Ammon's horn (tissue), 1 donor: ENCODE measurements around the gene DLG2.
"Not testable (repeated sequence)": the region's sequence is repeated elsewhere in the genome, so short reads cannot be mapped to it uniquely, and the experiment has no call there.

Experiments used
- DNase-seq: peaks from one replicate; pipeline ENCODE4 v3.0.0-alpha.2; 2016; ENCODE audit warnings: low spot score

DLG2 gene

DNA sequence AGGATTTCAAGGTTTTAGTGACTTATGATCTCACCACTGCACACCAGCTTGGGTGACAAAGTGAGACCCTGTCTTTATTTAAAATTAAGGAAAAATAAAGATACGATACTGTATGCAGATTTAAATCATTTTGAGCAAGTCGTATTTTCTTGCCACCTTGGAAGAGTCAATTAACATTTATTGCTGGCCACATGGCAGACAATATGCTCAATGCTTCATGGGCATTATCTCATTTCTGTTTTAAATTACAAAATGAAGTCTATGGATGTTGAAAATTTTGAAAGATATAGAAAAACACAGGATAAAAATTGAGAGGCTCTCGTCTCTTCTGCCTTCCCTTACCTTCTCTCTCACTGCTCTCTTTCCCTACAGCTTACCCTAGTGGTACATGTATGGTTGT is 1992.0 kb downstream of the DLG2 start:
- DNase-seq: no peak

DNA sequence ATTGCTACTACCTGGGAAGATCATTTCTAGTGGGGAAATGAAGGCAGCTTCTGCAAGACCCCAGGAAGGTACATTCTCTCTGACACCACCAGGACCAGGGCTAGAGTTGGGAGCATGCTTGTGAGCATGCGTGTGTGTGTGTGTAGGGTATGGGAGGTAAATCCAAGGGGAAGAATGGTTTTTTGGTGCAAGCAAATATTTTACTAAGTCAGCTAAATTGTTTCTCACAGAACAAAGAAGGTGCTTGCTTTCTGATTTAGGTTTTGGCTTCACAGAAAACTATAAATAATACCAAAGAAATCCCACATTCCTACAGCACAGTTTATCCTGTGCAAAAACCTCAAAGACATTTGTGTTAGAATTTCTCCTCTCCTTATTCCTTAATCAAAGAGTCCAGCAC is 1996.9 kb downstream of the DLG2 start:
- no peak for DNase-seq

DNA sequence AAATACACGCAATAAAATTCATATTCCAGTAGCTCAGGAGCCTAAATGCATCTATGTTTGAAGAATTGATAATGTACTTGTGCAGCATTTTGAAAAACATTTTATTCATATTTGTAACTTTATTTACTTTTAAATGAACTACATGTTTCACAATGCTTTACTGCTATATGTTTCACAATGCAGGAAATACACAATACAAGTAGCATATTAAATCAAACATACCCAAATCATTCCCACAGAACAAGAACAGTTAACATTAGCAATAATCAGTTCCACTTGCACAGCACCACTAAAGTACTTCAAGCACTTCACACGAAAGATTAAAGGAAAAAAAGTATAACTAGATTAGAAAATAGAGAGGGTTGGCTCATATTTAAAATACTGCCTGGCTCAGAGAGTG is 1997.4 kb downstream of the DLG2 start:
- DNase-seq: no peak

DNA sequence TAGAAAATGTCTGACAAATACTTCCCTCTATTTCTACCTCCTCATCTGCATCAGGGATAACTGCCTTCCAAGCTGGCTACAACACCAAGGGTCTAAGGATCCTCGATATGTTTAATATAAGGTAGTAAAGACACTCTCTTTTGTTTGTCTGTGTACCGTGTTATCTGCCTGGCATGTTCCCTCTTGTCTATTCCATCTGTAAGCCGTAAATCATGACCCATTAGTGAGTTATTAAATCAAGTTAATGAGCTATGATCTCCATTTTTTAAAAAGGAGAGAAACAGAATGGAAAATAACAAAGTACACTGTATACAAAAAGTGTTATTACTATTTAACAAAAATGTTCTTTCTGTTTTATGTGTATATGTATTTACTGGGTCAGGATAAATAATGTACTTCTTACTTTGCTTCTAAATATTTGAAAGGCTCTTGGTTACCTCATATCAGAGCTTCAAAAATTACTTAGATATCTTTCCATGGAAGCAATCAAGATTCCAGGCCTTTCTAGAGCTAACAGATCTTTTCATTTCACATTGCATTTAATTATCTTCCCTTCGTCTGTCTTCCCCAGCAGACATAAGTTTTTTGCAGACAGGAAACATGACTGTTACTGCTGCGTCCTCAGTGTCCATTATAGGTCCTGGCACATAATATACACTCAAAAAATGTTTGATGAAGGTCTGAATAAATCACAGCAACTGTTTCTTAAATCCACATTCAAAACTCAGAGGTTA is 1998.4 kb downstream of the DLG2 start:
- DNase-seq: no peak

DNA sequence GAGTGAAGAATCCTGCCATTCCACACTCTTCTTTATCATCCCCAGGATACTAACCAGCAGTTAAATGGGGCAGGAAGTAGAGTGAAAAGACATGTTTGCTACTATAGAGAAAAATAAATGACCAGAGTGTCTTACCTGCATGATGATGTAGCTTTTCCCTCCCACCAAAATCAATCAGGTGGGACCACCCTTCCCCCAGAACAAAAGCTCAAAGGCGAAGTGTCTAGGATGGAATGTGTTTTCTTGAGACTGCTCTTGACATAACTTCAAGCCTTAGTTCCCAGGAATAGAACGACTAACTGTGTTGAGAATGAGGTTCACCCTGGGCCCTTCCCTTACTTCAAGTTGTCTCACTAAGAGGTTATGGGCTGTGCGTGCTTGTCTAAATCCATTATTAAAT is 2001.8 kb downstream of the DLG2 start:
- no peak for DNase-seq

DNA sequence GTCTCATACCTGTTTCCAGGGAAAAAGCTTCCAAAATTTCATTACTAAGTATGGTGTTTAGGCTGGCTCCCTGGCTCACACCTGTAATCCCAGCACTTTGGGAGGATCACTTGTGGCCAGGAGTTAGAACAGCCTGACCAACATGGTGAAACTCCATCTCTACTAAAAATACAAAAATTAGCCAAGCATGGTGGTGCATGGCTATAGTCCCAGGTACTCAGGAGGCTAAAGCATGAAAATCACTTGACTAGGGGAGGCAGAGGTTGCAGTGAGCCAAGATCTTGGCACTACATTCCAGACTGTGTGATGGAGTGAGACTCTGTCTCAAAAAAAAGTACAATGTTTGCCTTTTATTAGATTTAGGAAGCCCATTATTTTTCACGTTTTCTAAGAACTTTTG is 2009.5 kb downstream of the DLG2 start:
- no peak for DNase-seq

DNA sequence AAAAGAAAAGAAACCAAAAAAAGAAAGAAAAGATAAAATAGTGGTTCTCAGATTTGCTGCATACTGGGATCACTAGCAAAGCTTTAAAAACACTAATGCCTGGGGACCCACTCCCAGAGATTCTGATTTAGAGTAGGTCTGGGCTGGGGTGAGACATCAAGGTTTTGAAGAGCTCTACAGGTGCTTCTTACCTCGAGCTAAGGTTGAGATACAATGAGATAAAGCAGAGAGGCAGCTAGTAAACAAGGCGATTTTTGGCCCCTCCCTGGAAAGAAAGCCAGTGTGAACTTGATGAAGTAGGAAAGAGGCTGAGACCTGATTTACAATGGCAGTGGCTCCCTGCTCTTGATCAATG is 2013.4 kb downstream of the DLG2 start:
- no peak for DNase-seq

DNA sequence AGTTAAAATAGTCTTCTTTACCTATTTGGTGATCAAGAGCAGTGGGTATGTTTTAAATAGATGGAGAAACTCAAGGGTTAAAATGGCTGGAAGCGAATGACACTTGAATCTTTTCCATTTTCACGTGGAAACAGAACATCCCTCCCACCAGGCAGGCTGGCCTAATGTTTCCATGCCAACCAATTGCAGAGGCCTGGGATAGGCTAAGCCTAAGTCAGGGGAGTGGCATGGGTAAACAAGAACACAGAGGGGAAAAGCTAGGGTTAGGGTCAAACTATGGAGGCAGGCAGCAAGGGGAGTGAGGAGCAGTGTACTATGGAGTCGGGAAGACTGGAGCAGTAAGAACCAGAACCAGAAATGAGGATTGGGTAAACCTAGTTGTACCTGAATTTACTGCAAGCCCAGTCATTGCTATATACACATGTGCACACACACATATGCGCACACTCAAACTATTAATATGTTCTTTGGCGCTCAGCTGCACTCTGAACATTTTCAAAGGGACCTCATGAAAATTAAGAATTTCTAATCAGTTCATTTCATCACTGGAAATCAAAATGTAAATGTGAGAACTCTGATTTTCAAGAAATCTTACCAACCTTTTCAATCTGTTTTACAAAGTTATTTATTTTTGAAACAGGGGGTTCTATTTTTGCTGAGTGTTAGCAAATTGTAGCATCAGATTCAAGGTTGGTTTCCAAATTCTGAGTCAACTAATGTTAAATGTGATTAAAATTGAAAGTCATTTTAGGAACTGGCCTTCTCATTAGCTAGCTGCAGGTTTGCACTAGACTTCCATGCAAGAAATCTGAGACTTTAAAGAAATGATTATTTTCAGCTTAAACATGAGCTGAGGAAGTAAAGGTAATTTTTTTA is 2014.0 kb downstream of the DLG2 start:
- no peak for DNase-seq

DNA sequence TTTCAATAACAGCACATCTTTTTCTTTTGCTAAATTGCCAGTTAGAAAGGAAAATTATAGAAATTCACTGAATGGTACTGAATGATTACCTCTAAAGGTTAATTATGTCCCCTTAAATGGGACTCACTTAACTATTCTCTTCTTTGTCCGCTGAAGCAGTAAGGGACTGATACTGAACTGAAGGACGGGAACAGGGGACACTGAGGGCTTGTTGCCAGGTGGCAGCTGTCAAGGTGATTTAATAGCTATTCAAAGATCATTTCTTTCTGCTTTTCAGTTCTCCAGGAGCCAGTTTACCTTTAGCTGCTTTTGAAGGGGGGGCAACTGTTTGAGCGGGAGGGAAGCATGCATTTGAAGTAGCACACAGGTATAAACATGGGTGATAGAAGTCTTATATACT is 2015.5 kb downstream of the DLG2 start:
- no peak for DNase-seq

DNA sequence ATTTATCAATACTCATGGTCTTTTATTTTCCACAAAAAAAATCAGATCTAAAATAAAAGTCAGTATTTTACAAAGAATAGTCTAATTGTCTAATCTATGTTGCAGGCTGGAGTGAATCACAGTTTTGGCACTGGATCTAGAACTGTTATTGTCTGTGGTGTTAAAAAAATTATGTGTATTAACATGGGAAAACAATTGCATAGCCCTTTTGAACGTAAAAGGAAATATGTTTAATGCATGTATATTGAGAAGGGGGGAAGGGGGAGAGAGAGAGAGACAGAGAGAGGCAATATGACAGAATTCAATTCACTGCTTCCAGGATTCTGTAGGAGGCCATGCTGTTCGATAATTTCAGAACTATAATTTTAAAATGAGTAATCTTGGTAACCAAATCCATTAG is 2016.1 kb downstream of the DLG2 start:
- DNase-seq: peak; percentile 42

DNA sequence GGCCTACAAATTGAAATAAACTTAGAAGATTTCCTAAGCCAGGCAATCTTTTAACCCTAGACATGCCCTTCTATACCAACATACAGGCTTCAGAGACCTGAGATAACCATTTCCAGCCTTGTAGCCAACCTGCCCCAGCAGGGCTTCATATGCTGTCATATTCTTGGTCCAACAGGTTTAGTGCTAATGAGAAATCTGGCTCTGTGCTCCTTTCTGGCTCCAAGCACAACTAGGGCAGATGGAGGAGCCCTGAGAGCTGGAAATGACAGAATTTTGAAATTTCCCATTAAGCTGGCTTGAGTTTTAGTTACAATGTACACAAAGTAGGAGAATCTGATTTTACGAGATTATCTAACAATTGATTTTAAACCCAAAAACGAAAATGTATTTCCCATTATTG is 2018.0 kb downstream of the DLG2 start:
- DNase-seq: no peak

DNA sequence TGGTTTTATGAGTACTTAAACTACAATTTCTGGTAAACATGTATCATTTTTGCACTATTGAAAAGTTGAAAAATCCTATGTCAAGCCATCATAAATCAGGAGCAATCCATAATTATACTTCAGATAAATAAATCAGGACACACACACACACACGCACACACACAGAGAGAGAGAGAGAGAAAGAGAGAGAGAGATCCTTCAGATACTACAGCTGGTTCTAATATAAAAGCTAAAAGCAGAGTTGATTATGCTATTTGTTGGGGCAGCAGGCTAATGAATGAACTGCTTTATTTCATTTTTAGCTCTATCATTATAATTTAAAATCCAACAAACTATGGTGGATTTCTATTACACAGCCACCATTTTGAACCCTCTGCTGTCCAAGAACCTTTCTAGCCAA is 2018.6 kb downstream of the DLG2 start:
- DNase-seq: no peak

DNA sequence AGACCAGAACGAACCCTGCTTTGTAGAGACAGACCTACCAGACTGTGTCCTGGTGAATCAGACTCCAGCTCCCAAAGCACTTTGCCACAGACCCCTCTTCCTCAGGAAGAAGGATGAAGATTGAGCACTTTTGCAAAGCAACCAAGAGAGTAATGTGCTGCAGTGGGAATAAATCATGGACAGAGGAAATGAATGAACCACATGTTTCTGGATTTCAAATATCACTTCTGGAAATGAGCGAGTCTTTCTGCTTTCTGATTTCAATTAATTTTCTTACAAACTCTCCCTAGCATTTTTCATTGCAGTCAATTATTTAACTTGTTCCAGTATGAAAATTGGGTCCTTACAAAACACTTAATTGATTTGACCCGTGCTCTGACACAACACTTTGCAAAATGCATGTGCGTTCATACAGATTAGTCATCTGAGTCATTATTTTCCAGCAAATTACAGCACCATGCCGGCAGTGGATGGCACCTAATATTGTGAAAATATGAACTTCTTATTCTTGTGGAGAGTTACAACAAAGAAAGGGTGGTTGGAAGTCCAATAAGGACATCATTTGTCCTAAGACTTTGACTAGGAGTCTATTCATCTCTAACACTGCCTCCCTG is 2025.1 kb downstream of the DLG2 start:
- DNase-seq: no peak

DNA sequence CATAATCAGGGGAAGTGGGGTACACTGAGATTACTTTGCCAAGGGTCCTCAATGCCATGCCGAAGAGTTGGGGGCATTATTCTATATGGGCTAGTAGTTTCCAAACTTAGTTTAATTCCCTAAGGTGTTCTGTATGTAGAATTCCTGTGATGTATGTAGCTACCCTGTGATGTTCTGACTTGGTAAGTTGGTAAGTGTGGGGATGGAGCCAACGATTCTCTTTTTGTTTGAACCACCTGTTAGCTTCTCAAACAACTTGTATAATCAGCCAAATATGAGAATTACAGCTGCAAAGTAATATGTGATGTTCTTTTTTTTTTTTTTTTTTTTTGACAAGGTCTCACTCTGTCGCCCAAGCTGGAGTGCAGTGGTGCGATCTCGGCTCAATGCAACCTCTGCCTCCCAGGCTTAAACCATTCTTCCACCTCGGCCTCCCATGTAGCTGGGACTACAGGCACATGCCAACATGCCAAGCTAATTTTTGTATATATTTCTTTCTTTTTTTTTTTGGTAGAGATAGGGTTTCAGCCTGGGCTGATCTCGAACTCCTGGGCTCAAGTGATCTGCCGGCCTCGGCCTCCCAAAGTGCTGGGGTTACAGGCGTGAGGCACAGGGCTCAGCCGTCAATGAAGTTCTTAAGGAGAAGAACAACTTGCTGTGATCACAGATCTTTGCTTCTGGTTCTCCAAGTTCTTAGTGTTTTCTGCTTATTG is 2025.8 kb downstream of the DLG2 start:
- DNase-seq: no peak

DNA sequence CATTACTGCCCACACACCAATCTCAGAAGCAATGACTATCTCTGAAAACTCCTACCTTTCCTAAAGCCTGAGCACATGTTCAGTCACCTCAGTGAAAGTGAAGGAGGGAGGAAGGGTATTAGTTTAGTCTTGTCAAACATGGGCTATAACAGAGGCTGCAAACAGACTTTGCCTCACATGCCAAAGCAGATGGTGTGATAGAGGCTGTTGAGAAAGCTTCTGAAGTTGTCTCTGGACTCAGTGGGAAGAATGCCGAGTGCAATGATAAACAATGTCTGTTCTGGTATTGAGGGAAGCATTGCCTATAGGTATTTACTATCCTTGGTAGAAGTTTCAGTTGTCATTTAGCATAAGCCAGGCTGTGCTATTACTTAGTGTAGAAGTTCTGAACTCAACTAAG is 2026.5 kb downstream of the DLG2 start:
- DNase-seq: peak; percentile 34

DNA sequence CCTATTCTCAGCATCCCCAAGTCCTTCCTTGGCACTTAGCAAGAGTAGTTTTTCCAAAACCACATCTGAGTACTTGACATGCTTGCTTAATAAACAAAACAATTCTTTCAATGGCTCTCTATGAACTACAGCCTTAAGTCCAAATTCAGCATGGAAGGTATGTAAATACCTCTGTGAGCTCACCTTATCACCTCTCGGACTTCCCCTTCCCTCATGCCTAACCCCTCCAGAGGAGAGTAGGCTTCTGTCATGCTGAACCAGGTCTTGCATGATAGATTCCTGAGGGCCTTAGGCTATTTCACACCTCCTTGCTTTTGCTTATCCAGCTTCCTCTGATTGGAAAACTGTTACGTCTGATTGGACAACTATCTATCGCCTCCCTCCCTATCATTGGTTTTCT is 2028.1 kb downstream of the DLG2 start:
- DNase-seq: no peak

DNA sequence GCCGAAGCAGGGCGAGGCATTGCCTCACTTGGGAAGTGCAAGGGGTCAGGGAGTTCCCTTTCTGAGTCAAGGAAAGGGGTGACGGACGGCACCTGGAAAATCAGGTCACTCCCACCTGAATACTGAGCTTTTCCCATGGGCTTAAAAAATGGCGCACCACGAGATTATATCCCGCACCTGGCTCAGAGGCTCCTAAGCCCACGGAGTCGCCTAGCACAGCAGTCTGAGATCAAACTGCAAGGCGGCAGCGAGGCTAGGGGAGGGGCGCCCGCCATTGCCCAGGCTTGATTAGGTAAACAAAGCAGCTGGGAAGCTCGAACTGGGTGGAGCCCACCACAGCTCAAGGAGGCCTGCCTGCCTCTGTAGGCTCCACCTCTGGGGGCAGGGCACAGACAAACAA is 2039.3 kb downstream of the DLG2 start:
- not testable (repeated sequence) for DNase-seq

DNA sequence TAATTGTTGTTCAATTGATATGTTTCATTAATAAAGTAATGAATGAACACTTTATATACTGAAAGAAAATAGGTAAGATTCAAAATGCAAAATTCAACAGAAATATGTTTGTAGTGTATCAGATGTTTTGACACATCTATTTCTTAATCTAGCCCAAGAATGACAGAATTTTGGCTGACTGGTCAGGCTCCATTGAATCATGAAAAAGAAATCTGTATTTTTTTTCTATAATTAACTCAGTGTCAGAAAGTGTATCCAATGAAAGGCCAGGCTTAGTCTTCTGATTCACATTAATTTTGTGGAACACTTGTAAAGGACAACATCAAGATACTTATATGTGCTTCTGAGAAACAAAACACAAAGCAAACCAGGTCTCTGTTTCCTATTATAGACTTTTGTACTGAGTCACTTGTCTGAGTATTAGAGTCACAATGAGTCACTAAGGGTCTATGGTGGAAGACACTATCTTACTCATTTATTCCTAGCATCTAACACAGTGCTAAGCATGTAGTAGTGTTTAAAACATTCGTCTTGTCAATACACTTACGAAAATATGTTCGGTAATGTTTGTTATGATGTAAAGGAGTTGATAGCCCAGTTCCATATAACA is 2043.3 kb downstream of the DLG2 start:
- DNase-seq: no peak

DNA sequence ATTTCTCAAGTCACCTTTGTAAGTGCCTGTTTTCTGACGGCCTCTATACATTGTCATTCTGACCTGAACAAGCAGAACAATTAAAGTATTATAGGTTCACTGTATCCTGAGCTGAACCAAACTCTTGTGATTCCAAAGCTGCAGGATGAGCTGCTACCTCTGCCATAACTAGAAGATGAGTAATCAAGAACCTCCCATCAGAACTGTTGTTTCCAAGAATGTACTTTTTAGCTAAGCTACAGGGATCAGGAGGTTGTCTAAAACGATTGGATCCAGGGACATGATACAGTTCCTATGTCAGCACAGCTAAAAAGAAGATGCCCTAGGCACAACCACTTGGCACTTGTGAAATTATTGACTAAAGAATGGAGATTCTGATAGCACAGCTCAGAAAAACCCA is 2052.6 kb downstream of the DLG2 start:
- no peak for DNase-seq

DNA sequence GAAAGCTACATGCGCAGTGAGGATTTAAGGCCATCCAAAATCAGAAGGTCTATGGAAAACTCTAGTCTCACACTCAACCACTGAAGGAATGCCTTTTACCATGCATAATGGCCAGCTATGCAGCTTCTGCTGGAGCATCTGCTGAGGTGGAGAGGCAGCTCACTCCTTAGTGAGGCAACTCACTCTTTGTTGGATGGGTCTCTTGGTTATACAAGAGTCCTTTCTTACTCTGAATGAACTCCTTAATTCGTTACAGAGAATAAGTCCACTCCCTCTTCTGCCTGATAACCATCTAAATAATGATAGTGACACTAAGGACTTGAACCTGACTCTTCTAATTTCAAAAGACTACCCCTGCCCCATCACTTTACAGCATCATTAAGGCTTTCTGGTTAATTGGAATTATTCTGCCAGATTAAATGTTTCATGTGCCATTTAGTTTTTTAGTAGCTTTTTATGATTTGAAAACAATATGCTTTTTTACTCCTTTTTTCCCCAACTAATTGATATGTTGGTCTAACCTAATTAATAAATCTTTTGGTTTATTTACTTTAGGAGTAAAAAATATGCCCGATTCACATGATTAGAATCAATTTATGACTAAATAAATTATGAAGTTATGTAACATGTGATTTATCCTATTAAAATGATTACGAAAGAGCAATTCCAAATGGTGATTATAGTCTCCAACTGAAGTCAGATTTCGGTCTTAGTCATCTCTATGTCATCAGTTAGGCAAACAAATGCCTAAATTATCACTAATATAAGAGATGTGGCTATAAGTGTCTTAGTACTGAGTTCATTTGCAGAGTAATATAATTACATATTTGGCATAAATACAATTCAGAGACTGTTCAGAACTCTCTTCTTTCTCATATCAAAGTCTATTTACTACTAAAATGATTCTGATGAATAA is 2054.3 kb downstream of the DLG2 start:
- no peak for DNase-seq

DNA sequence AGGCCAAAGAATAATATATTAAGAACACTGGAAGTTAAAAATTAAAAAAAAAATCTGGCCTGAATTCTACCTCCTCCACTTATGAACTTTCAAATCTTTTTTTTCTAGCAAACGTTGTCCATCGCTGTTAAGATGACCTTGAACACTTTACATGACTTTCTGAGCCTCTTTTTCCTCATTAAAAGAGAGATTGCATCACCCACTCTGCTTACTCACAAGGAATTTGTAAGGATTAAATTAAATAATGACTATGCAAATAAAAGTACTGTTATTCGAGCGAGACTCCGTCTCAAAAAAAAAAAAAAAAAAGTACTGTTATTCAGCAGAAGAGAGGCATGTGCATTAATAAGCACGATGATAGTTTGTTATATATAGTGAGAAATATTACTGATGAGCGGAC is 2055.8 kb downstream of the DLG2 start:
- no peak for DNase-seq
